ENCODE measurements around the gene TTN. TPM values are rescaled to one million over a fixed set of nuclear protein-coding genes. Genes with fewer than 3 reads are reported as not detected.
A peak's percentile ranks its signal among the peaks of the same experiment; 100 is the strongest.

Gene TTN
- total RNA-seq = 4,176 TPM
- long read RNA-seq, transcript TTN-213 (6 exons, 2,116 nt) = major isoform, 78 of 3,245 reads
- long read RNA-seq, partial matches to known transcripts = 2,506 of 3,245 reads
- long read RNA-seq, other reads (novel, unspliced or antisense) = 661 of 3,245 reads

DNA sequence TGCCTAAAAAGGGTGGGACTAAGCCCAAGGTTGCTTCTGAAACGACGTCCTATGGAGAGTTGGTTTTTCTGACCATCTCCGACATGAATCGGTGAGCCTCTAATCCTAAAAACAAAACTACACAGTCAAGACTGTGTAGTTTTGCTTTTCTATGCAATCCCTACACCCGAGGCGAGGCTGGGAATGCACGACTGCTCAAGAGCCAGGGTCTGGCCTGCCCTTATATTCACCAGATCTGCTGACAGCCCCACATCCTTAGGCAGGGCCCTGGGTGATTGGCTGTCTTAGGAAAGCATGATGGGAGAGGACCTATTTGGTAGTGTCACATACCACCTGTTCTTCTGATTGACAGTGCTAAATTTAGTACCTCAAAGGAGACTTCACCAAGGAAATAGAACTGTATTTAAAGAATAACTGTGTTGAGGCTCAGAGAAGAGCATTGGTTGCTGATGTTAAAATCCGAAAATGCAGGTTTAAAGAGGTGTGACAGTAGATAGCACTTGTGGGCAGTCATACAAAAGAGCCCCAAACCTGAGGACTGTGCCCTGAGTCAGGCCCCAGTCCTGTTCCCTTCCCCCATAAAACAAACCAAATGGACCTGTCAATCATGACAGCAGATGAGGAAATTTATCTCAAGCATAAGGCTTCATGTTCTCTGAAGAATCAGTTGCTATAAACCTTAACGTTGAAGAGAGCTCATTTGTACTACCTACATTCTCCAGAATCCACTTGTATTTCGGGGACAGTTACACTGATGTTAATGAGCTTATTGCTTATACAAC is at the start of gene TTN:
Gene TTN, minus strand, starts transcription at position 197 of the 782 bp plus-strand sequence. CDS start 2,781 bp downstream, outside the sequence.
- intact Hi-C loops (cut with DNase I) = loop anchor here (2.0 kb wide), 1 partner anchor 57 kb away; no protein-coding TSS in a partner anchor
- DNase-seq (ENCODE audit: low spot score) = peak; percentile 87

DNA sequence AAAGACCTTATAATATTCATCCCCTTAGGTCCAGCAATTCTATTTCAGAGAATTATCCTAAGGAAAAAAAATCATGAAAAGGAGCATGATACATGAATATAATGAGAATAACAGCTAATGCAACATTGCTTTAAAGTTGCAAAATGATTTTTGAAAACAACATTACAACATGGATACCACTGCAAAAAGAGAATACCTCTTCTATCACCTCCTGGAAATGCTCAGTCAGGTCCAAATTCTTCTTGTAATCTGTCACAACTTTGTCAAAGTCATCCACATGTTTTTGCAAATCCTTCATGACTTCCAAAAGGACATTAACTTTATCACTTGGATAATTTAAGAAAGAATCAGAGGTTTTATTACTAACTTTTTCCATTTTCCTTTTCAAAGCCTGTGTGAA is 47.9 kb upstream of the TTN start:
- DNase-seq (ENCODE audit: low spot score) = no peak
- intact Hi-C loops (cut with DNase I) = no loop called here

DNA sequence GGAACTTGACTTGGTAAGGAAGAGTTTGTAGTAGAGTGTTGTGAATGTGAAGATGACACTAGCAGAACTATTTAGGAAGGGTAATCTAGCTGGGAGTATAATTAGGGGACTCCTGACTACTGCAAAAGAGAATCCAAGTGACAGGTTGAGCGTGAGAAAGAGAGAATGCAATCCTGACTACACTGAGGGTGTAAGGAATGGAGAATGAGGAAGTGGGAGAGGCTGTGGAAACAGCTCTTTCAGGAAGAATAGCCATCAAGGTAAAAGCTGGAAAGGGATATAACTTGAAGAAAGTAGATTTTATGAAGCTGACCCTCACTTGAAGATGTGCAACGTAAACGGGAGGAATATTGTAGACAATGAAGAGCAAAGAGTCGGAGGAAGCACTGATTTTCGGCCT is 41.1 kb upstream of the TTN start:
- no peak for DNase-seq (ENCODE audit: low spot score)
- intact Hi-C loops (cut with DNase I) = no loop called here

DNA sequence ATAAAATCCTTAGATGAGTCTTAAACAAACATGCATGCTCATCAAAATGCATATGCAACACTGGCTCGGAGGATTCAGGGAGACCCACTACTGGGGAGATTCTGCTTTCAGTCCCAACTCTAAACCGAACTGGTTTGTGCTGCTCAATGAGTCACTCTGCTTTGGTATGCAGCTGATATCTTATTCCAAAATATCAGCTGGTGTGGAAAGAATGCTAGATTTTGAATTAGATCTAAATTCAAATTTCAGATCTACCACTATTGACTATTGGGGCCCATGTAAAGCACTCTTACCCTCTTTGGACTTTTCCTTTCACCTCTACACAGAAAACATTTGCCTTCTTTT is 39.2 kb upstream of the TTN start:
- intact Hi-C loops (cut with DNase I) = no loop called here

DNA sequence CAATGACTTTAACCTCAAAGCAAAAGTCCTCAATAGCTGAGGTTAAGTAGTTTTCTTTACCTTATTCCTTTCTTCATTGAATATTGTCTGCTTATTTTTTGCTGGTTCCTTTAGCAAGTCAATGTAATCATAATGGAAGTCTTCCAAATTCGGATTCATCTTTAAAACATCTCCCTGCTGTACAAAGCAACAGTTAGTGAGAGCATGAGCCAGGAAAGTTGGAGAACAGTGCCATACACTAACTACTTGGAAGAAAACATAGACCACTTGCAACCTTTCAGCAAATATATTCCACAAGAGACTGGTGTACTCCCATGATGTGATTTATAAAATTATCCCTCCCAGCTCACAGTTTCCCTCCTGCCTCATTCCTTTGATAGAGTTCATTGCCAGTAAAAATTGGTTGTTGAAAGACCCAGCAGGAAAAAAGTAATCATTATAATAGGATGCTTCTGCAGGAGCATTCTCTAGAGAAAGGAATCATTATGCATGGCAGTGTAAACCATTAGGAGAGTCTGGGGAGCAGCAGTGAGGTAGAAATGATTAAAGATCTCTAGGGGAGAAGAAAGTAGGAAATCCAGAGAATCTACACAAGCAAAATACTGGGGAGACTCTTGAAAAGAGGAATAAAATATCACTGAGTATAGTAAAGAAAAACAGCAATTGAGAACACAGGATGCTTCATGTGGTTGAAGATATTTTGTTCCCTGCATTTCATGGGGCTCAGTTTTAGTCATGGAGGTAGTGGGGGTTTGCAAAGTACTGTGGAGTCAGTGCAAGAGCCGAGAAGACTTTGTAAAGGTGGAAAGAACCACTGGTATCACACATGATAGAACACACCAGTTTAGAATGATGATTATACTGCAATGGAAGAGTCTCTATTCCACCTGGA is 38.6 kb upstream of the TTN start:
- DNase-seq (ENCODE audit: low spot score) = no peak
- intact Hi-C loops (cut with DNase I) = no loop called here

More for the DNA sequence above, 39.2 kb upstream of the TTN start:
- no peak for DNase-seq (ENCODE audit: low spot score)

DNA sequence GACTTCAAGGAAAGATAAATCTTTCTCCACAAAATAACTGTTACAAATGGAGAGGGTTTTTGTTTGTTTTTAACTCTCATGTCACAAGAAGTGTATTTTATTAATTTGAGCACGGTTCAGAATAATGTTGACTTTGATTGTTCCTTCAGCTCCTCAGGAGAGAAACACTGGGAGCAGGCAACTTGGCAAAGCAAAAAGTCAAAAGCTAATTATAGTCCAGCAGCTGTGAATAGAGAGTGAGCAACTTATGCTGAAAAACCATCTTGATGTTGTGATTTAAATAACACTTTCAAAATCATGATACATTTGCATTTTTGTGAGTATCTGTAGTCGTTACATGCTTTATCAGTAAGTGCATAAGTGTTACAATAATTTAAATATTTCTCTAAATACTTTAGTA is 37.5 kb upstream of the TTN start:
- no peak for DNase-seq (ENCODE audit: low spot score)
- intact Hi-C loops (cut with DNase I) = no loop called here

DNA sequence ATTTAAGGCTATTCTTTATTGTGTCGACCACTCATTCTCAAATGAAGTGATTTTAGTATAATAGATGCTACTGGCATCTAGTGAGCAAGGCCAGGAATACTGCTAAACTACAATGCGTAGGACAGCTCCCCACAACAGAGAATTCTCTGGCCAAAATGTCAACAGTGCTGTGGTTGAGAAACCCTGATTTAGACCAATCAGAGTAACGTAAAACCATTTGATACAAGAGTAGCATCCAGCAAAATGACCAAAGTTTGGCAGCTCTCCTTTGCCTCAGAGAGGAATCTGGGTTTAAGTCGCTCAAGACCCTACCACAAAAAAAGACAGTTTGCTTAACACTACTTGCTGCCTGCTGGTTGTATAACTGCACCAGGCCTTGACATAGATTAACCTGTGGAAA is 37.0 kb upstream of the TTN start:
- intact Hi-C loops (cut with DNase I) = no loop called here
- no peak for DNase-seq (ENCODE audit: low spot score)

DNA sequence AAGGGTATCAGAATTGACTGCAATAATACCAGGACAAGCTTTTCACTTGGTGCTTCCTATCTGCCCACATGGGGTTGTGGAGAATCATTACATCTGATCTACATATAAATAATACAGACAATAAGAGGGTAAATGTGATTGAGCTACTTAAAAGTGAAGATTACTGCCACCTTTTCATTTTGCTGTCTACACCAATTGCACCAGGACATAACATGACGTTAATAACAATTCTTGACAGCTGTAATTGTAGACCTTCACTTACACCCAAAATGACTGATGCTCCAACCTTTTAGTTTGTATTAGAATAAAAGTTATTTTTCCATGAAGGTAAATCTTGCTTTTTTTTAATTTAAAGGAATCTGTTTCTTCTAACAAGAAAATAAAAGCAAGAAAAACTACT is 36.5 kb upstream of the TTN start:
- intact Hi-C loops (cut with DNase I) = no loop called here
- no peak for DNase-seq (ENCODE audit: low spot score)

DNA sequence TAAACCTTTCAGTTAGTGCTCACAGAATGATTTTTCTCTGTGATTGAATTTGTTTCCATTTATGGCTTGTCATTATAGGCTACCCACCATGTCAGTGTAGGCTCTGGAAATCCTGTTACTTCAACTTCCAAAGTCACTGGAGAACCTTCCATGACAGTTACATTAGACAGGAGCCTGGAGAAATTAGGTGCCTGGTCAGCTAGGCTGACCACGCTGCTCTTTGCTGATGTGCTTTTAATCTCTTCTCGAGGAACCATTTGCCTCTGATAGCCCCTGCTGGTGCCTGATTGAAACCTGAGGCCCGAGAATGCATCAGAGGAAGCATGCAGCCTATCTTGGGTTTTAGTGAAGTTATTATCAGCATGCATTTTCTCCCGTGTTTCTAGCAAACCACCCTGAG is 29.6 kb upstream of the TTN start:
- intact Hi-C loops (cut with DNase I) = no loop called here
- DNase-seq (ENCODE audit: low spot score) = no peak

DNA sequence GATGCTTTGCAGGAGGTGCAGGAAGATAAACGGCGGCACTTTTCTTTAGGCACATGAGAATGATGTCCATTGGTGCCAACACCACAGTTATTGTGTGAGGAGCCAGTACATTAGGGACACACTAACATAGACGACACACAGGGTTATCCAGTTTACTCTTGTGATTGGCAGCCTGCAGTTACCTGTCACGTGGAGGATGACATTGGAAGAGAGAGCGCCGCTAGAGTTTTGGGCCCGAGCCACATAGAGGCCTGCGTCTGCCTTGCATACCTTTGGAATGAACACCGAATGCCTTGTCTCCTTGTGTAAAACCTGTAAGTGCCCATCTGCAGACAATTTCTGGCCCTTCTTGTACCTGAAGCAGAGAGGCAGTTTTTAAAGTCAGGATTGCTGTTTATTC is 26.9 kb upstream of the TTN start:
- DNase-seq (ENCODE audit: low spot score) = no peak
- intact Hi-C loops (cut with DNase I) = no loop called here

DNA sequence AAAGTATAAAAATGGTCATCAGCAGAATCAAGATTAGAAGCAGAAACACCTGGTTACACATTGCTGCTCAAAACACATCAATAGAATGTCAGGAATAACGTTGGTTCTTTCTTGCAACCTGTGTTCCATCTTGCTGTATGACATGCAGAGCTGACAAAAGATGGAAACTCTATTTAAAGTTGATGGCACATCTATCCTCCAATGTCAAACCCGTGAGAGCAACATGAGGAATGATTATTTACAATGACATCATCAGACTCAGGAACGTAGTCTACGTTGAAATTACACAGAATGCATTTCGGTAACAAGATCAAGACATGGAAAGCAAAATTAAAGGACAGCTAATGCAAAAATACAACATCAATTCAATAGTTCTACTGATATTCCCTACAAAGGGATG is 26.2 kb upstream of the TTN start:
- intact Hi-C loops (cut with DNase I) = no loop called here
- DNase-seq (ENCODE audit: low spot score) = no peak

DNA sequence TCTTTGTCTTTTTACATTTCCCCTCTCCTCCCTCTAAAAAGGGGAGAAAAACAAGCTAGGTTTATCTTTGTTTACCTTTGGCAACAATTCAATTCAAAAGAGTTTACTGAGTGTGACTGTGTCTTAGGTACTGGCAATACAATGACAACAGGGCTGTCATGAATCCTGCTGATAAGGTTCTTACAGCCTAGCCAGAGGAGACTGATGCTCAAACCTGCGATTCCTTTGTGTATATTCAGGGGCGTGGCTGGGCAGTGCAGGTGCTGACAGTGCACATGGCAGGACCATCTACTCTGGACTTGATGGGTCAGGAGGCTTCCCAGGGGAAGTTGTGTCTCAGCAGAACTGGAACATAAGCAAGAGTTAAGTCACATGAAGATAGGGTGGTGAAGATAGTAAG is 23.2 kb upstream of the TTN start:
- no peak for DNase-seq (ENCODE audit: low spot score)
- intact Hi-C loops (cut with DNase I) = no loop called here

DNA sequence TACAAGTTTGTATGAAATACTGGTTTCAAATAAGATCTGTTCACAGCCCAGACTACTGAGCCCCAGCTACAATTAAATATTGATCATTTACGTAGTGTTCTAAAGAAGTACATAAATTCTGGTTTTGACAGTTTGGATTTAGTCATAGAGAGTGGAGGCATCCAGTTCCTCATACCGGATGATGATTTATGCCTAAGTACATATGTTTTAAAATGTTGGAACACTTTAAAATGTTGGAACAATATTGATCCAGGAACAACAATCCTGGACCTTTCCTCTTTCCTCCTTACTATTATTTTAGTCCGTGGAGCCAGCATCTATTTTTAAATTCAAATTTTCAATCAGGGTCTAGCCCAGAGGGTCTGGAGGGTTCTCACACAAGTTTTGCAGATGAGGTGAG is 22.8 kb upstream of the TTN start:
- intact Hi-C loops (cut with DNase I) = loop anchor here (5.0 kb wide), 1 partner anchor 52 kb away; no protein-coding TSS in a partner anchor
- no peak for DNase-seq (ENCODE audit: low spot score)

DNA sequence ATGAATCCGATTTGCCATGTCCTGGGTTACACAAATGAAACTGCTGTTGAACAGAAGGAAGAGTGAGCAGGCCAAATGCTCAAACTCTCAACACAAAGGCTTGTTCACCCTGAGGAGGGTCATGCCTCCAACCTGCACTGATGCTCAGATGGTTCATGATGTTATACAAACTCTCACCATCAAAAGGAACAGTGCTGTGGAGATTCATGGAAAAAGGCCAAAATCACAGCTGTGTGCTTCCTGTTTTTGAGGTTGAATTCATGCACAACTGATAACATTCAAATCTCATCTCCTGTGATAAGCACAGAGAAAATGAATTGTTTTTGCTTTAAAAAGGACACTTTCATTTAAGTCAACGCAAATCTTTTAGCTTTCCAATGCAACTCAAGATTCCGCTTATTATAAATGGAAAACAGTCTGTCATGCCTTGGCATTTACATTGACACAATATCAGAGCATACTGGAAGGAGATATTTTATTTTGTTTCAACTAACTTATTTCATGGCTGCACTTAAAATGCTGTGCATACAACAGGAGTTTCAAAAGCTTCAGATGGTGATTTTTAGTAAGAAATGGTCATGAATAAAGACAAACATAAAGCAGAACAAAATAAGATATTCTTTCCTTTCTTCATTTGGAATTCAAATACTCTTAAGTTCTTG is 22.2 kb upstream of the TTN start:
- DNase-seq (ENCODE audit: low spot score) = no peak
- intact Hi-C loops (cut with DNase I) = loop anchor here (5.0 kb wide), 1 partner anchor 53 kb away; no protein-coding TSS in a partner anchor

DNA sequence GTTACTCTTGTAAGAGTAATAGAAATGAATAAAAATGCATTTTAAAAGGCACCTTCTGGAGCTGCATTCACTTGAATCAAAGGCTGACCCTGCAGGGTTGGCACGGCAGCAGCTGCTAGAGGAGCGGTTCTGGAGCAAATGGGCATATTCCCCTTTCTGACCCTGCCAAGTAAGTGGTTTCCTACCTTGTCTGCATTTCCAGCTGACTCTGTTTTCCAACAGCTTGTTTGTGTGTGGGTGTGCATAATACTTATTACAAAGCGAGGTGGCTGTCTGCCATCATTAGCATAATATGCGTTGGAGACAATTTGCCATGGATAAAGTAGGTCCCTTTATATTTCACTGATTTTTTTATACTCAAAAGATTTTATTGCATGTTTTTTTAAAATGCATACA is 21.3 kb upstream of the TTN start:
- DNase-seq (ENCODE audit: low spot score) = no peak
- intact Hi-C loops (cut with DNase I) = loop anchor here (5.0 kb wide), 1 partner anchor 54 kb away; no protein-coding TSS in a partner anchor

DNA sequence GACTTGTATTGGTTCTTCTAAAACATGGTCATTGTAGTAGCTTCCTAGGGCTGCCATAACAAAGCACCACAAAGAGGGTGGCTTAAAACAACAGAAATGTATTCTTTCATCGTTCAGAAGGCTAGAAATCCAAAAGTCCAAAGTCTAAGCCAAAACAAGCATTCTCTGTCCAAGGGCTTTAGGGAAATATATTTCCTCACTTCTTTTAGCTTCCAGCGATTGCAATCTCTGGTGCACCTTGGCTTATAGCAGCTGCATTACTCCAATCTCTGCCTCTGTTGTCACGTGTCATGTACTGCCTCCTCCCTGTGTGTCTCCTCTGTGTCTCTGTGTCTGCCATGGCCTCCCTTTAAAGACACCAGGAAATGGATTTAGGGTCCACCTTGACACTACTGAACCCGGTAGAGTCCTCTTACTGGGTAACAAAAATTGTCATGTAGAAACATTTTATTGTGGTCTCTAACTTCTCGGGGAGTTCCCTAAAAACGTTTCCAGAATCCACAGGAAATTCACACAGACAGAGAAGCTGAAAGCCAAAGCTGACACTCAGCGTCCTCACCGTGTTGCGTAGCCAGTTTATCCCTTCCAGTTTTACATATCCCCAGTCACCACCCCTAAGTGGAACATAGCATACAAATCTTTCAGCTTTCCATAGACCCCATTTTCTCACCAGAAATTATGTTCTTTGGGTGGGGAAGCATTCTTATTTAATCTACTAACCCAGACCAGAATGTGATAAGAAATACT is 20.7 kb upstream of the TTN start:
- no peak for DNase-seq (ENCODE audit: low spot score)
- intact Hi-C loops (cut with DNase I) = loop anchor here (5.0 kb wide), 1 partner anchor 54 kb away; no protein-coding TSS in a partner anchor

DNA sequence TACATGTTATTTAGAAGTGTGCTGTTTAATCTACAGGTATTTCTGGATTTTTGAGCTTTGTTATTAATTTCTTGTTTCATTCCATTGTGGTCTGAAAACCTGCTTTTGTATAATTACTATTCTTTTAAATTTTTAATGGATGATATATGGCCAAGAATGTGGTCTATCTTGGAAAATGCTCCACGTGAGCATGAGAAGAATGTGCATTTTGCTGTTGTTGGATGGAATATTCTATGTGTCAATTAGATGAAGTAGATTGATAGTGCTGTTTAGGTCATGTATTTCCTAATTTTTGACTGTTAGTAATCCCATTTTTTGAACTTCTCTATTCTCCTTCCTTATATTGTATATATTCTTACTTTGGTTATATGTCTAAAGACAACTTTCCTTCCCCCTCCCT is 19.9 kb upstream of the TTN start:
- intact Hi-C loops (cut with DNase I) = loop anchor here (5.0 kb wide), 1 partner anchor 55 kb away; no protein-coding TSS in a partner anchor
- no peak for DNase-seq (ENCODE audit: low spot score)

DNA sequence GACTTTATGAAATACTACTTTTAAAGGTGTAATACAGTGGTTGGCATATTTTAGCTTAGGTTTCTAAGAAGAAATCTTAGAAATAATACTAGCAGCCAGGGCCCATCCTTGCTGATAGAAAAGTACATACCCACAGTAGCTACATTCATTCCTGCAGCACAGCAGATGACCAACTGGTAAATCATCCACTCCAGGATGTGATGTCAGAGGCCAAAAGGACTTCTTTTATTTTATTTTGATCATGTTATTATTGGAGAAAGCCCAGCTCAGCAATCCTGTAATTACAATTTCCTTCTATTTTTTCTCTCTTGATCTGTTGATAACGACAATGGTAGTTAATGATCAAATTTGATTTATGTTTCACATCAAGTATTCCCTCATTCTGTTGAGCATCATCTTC is 18.0 kb upstream of the TTN start:
- intact Hi-C loops (cut with DNase I) = loop anchor here (5.0 kb wide), 1 partner anchor 57 kb away; no protein-coding TSS in a partner anchor
- DNase-seq (ENCODE audit: low spot score) = no peak

DNA sequence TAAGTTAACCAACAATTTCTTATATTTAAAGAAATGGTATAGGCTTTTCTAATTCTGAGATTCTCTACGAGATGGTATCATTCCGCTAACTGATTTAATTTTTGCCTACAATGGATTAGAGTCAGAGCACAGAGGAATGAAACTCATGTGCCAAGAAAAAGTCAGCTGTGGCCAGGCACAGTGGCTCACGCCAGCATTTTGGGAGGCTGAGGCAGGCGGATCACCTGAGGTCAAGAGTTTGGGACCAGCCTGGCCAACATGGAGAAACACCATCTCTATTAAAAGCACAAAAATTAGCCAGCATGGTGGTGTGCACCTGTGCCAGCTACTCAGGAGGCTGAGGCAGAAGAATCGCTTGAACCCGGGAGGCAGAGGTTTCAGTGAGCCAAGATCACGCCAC is 17.0 kb upstream of the TTN start:
- no peak for DNase-seq (ENCODE audit: low spot score)
- intact Hi-C loops (cut with DNase I) = no loop called here

Measured in cardiac septum (tissue), 1 donor.